CD4-positive, alpha-beta T cell treated with Interleukin-1 beta for 1 hour (primary cell): ENCODE results near the gene NAGS.
"Not testable (repeated sequence)": the region's sequence is repeated elsewhere in the genome, so short reads cannot be mapped to it uniquely, and the experiment has no call there.

Experiments used
- DNase-seq, 2 donors: peaks; one replicate each; pipeline ENCODE4 v3.0.0-alpha.2; 2020 to 2022

Gene NAGS

GRCh38 chr17:44046893-44047292 lies 42.5 kb downstream of the NAGS start:
- not testable (repeated sequence) for DNase-seq

- no peak for DNase-seq
Measured at GRCh38 chr17:44049294-44050060, 45.1 kb downstream of the NAGS start.

- no peak for DNase-seq
Measured at GRCh38 chr17:44053125-44053872, 48.9 kb downstream of the NAGS start.
